ENCODE data around the gene CBFA2T3.
A peak's percentile ranks its signal among the peaks of the same experiment; 100 is the strongest.

CBFA2T3 gene

DNA sequence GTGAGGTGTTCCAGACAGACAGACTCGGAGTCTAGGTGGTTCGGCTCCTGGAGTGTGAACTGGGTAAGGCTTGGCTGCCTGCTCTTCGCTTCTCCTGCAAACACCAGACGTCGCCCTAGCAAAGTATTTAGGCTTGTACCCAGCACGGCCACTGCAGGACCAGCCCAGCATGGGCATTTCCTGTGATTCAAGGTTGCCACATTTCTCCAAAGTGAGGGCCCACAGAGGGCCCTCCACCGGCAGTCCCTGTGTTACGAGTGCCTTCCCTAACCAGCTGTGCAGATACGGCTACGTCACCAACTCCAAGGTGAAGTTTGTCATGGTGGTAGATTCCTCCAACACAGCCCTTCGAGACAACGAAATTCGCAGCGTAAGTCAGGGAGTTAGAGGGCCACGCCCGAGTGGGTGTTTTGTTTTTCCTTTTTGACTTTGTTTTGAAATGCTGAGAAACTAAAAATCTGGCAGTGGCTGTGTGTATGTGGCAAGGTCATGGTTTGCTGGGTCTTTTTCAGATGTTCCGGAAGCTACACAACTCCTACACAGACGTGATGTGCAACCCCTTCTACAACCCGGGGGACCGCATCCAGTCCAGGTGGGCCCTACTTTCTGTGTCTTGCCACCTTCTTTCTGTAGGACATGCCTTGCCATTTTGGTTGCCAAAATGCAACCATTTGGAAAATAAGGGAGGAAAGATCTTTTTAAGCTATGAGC, 117.5 kb downstream of the CBFA2T3 start:
- no peaks in the 10 kb centered on the region for H3K27me3 Mint-ChIP-seq
- no peak for DNase-seq
- H3K4me3 Mint-ChIP-seq, result no peak overlapping the region
- H3K9me3 Mint-ChIP-seq, result no peaks in the 10 kb centered on the region
- peaks cover 31% of the 10 kb centered on the region for H3K4me1 Mint-ChIP-seq (ENCODE audit: low read depth)
- no peak overlapping the region for H3K27ac Mint-ChIP-seq
- H3K36me3 Mint-ChIP-seq (ENCODE audit: low read depth), result peaks cover 60% of the 10 kb centered on the region

- Mint-ChIP-seq H3K4me1 (ENCODE audit: low read depth) (peaks cover 33% of the 10 kb centered on the region), H3K4me3 (peak overlapping the region; percentile 98), H3K27me3 (no peaks in the 10 kb centered on the region), H3K9me3 (no peaks in the 10 kb centered on the region), H3K27ac (peak overlapping the region; percentile 96), H3K36me3 (ENCODE audit: low read depth) (peaks cover 57% of the 10 kb centered on the region)
- peak; percentile 83 for DNase-seq
Observed at GRCh38 chr16:88857728-88858339, 119.2 kb downstream of the CBFA2T3 start.

- peak; percentile 99 for DNase-seq
- no peaks in the 10 kb centered on the region for H3K9me3 Mint-ChIP-seq
- H3K4me3 Mint-ChIP-seq, result peak within 1 kb of the TSS; percentile 98
- H3K36me3 Mint-ChIP-seq (ENCODE audit: low read depth), result peaks cover 50% of the 10 kb centered on the region
- peaks cover 33% of the 10 kb centered on the region for H3K4me1 Mint-ChIP-seq (ENCODE audit: low read depth)
- H3K27ac Mint-ChIP-seq, result peak within 1 kb of the TSS; percentile 96
- no peaks in the 10 kb centered on the region for H3K27me3 Mint-ChIP-seq
Observed at GRCh38 chr16:88856828-88857727, 119.9 kb downstream of the CBFA2T3 start, which contains the start of the genes GALNS and TRAPPC2L. Gene GALNS (minus strand): TSS chr16:88856947. CDS start chr16:88856877, 70 bp downstream. Gene TRAPPC2L (plus strand): TSS chr16:88857127. CDS start chr16:88857151, 24 bp downstream.

GRCh38 chr16:88856122-88856827, 120.7 kb downstream of the CBFA2T3 start:
- peaks cover 33% of the 10 kb centered on the region for H3K4me1 Mint-ChIP-seq (ENCODE audit: low read depth)
- H3K9me3 Mint-ChIP-seq, result no peaks in the 10 kb centered on the region
- peak overlapping the region; percentile 80 for H3K27ac Mint-ChIP-seq
- H3K27me3 Mint-ChIP-seq, result no peaks in the 10 kb centered on the region
- H3K4me3 Mint-ChIP-seq, result peak overlapping the region; percentile 98
- peaks cover 42% of the 10 kb centered on the region for H3K36me3 Mint-ChIP-seq (ENCODE audit: low read depth)
- DNase-seq, result peak; percentile 47

- H3K27me3 Mint-ChIP-seq, result no peaks in the 10 kb centered on the region
- DNase-seq, result no peak
- H3K4me1 Mint-ChIP-seq (ENCODE audit: low read depth), result peaks cover 33% of the 10 kb centered on the region
- peak overlapping the region; percentile 78 for H3K4me3 Mint-ChIP-seq
- H3K36me3 Mint-ChIP-seq (ENCODE audit: low read depth), result peaks cover 38% of the 10 kb centered on the region
- H3K27ac Mint-ChIP-seq, result peak overlapping the region; percentile 80
- H3K9me3 Mint-ChIP-seq, result no peaks in the 10 kb centered on the region
Observed at GRCh38 chr16:88855736-88856121, 121.3 kb downstream of the CBFA2T3 start.

- H3K27ac Mint-ChIP-seq, result peak overlapping the region; percentile 19
- peak overlapping the region; percentile 78 for H3K4me3 Mint-ChIP-seq
- peaks cover 32% of the 10 kb centered on the region for H3K36me3 Mint-ChIP-seq (ENCODE audit: low read depth)
- DNase-seq, result no peak
- H3K4me1 Mint-ChIP-seq (ENCODE audit: low read depth), result peaks cover 33% of the 10 kb centered on the region
- H3K27me3 Mint-ChIP-seq, result no peaks in the 10 kb centered on the region
- H3K9me3 Mint-ChIP-seq, result no peaks in the 10 kb centered on the region
Observed at GRCh38 chr16:88855176-88855575, 121.8 kb downstream of the CBFA2T3 start.

GRCh38 chr16:88854306-88855111, 122.5 kb downstream of the CBFA2T3 start:
- Mint-ChIP-seq H3K9me3 (no peaks in the 10 kb centered on the region), H3K4me3 (peak overlapping the region; percentile 78), H3K27ac (peak overlapping the region; percentile 19), H3K36me3 (ENCODE audit: low read depth) (peaks cover 27% of the 10 kb centered on the region), H3K27me3 (no peaks in the 10 kb centered on the region), H3K4me1 (ENCODE audit: low read depth) (peaks cover 33% of the 10 kb centered on the region)
- peak; percentile 47 for DNase-seq

GRCh38 chr16:88853325-88853941, 123.6 kb downstream of the CBFA2T3 start:
- peaks cover 18% of the 10 kb centered on the region for H3K36me3 Mint-ChIP-seq (ENCODE audit: low read depth)
- no peaks in the 10 kb centered on the region for H3K27me3 Mint-ChIP-seq
- no peak overlapping the region for H3K27ac Mint-ChIP-seq
- H3K9me3 Mint-ChIP-seq, result no peaks in the 10 kb centered on the region
- no peak for DNase-seq
- peaks cover 26% of the 10 kb centered on the region for H3K4me1 Mint-ChIP-seq (ENCODE audit: low read depth)
- H3K4me3 Mint-ChIP-seq, result no peak overlapping the region

GRCh38 chr16:88851616-88852015, 125.4 kb downstream of the CBFA2T3 start:
- peaks cover 11% of the 10 kb centered on the region for H3K36me3 Mint-ChIP-seq (ENCODE audit: low read depth)
- no peak overlapping the region for H3K4me3 Mint-ChIP-seq
- H3K27me3 Mint-ChIP-seq, result no peaks in the 10 kb centered on the region
- DNase-seq, result no peak
- H3K27ac Mint-ChIP-seq, result no peak overlapping the region
- H3K9me3 Mint-ChIP-seq, result no peaks in the 10 kb centered on the region
- H3K4me1 Mint-ChIP-seq (ENCODE audit: low read depth), result peaks cover 17% of the 10 kb centered on the region

GRCh38 chr16:88850531-88851199, 126.3 kb downstream of the CBFA2T3 start:
- Mint-ChIP-seq H3K4me3 (no peak overlapping the region), H3K27ac (no peak overlapping the region), H3K36me3 (ENCODE audit: low read depth) (peaks cover 11% of the 10 kb centered on the region), H3K27me3 (no peaks in the 10 kb centered on the region), H3K9me3 (no peaks in the 10 kb centered on the region), H3K4me1 (ENCODE audit: low read depth) (peaks cover 13% of the 10 kb centered on the region)
- no peak for DNase-seq

DNA sequence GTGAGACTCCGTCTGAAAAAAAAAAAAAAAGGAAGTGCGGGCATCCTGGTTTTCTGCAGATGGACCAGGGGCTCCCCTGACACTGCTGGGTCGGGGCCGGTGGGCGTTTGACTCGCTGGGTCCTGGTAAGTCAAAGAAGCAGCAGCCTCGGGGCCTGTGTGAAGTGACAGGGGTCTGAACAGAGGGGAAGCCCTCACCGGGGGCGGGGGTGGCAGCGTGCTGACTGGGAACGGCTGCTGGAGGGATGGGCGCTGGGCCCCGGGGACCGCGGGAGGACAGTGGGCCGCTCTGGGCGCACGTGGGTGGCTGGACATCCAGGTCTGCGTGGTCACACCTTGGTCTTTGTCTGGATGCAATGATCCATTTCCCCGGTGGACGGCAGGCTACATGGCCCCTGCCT, 128.4 kb downstream of the CBFA2T3 start:
- H3K27ac Mint-ChIP-seq, result no peak overlapping the region
- DNase-seq, result no peak
- no peaks in the 10 kb centered on the region for H3K27me3 Mint-ChIP-seq
- no peak overlapping the region for H3K4me3 Mint-ChIP-seq
- H3K9me3 Mint-ChIP-seq, result no peaks in the 10 kb centered on the region
- no peaks in the 10 kb centered on the region for H3K4me1 Mint-ChIP-seq (ENCODE audit: low read depth)
- H3K36me3 Mint-ChIP-seq (ENCODE audit: low read depth), result peaks cover 11% of the 10 kb centered on the region

DNA sequence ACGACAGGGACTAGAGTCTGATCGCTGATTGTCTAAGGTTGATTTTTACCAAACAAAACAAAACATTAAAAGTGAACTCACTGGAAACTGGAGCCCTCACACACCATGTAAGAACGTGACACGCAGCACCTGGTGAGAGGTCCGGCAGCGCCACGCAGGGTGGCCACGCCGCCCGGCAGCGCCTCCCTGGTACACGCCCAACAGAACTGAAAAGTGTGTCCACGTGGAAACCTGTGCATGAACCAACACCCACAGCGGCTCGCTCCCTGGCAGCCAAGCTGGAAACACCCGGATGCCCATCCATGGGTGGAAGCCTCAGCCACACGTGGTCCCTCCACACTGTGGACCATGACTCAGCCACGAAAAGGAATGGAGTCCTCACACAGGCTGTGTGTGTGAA, 129.4 kb downstream of the CBFA2T3 start:
- Mint-ChIP-seq H3K4me1 (ENCODE audit: low read depth) (no peaks in the 10 kb centered on the region), H3K36me3 (ENCODE audit: low read depth) (peaks cover 15% of the 10 kb centered on the region), H3K27ac (no peak overlapping the region), H3K9me3 (no peaks in the 10 kb centered on the region), H3K27me3 (no peaks in the 10 kb centered on the region), H3K4me3 (no peak overlapping the region)
- DNase-seq, result no peak

GRCh38 chr16:88846088-88846487, 130.9 kb downstream of the CBFA2T3 start:
- Mint-ChIP-seq H3K27me3 (no peaks in the 10 kb centered on the region), H3K36me3 (ENCODE audit: low read depth) (peaks cover 18% of the 10 kb centered on the region), H3K4me1 (ENCODE audit: low read depth) (no peaks in the 10 kb centered on the region), H3K27ac (no peak overlapping the region), H3K9me3 (no peaks in the 10 kb centered on the region), H3K4me3 (no peak overlapping the region)
- no peak for DNase-seq
